GM12873 (cell line): ENCODE results near the gene TEC.
A peak's percentile ranks its signal among the peaks of the same experiment; 100 is the strongest.

Experiments used
- TF ChIP-seq, protein P1 (sequence below): IDR thresholded peaks from 2 replicates; pipeline ENCODE4 v1.5.1; 2012; ENCODE audit warnings: low read depth, mild to moderate bottlenecking, moderate library complexity, low read length, control low read depth; ENCODE audit not compliant: insufficient read depth; ENCODE audit errors: missing control alignments

TEC gene

DNA sequence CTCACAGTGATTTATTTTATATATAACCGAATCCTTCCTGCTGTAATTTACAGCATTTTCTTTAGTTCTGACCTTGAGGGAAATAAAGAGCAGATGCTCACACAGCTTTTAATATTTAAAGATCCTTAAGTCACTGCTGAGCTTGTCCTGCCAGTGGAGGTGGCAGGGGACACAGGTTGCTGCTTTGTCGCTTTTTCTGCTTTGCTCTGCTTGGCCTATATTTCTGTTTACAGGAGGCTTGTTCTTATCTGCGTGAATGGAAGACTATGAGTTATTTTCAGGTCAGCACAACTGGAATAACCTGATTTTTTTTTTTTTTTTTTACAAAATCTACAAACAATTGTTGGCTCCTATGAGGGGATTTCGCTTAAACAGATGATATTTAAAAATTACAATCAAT is 137.9 kb downstream of the TEC start:
- TF ChIP-seq, protein P1, sequence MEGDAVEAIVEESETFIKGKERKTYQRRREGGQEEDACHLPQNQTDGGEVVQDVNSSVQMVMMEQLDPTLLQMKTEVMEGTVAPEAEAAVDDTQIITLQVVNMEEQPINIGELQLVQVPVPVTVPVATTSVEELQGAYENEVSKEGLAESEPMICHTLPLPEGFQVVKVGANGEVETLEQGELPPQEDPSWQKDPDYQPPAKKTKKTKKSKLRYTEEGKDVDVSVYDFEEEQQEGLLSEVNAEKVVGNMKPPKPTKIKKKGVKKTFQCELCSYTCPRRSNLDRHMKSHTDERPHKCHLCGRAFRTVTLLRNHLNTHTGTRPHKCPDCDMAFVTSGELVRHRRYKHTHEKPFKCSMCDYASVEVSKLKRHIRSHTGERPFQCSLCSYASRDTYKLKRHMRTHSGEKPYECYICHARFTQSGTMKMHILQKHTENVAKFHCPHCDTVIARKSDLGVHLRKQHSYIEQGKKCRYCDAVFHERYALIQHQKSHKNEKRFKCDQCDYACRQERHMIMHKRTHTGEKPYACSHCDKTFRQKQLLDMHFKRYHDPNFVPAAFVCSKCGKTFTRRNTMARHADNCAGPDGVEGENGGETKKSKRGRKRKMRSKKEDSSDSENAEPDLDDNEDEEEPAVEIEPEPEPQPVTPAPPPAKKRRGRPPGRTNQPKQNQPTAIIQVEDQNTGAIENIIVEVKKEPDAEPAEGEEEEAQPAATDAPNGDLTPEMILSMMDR: no peak

DNA sequence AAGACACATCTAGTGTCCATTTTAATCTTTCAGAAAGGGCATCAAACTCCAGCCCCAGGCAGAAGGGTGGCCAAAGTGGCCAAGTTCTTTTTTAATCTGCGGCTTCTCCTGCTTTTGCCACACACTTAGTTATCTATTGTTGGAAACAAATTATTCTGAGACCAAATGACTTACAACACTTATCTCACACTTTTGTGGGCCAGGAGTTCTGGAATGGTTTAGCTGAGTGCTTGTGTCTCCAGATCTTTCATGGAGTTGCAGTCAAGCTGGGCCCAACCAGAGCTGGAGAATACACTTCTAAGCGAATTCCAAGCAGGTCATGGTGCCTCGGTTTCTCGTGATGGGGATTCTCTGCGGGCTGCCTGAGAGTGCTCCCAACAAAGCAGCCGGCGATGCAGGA is 139.5 kb downstream of the TEC start:
- TF ChIP-seq, protein P1: no peak

DNA sequence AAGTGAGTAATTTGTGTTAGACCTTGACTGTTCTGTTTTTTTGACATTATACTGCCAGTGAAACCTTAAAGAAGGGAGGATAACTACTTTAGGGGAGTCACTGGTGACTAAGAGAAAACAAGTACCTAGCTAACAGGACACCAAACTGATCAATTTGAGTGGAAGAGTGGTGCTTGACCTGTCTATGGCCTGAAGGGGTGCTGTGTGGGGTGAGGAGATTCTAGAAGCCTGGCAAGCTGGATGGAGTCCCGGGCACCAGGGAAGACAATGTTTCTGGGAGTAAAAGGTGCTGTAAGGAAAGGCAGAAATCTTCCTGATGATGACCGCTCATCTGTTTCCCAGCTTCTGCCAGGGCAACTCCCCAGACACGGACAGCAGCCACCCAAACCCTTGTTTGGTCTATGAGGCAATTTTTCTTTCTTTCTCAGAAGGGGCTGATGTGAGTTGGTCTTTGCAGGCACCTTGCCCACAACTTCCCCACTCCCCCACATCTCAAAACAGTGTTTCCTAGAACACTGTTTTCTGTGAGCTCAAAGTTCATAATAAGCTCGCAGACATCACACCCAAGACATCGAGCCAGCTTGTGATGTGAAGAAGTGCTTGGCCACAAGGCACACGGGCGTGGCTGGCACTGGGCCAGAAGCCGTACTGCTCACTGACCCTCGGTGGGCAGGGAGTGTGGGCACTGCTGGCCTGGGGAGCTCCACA is 140.2 kb downstream of the TEC start:
- TF ChIP-seq, protein P1: peak; percentile 44

DNA sequence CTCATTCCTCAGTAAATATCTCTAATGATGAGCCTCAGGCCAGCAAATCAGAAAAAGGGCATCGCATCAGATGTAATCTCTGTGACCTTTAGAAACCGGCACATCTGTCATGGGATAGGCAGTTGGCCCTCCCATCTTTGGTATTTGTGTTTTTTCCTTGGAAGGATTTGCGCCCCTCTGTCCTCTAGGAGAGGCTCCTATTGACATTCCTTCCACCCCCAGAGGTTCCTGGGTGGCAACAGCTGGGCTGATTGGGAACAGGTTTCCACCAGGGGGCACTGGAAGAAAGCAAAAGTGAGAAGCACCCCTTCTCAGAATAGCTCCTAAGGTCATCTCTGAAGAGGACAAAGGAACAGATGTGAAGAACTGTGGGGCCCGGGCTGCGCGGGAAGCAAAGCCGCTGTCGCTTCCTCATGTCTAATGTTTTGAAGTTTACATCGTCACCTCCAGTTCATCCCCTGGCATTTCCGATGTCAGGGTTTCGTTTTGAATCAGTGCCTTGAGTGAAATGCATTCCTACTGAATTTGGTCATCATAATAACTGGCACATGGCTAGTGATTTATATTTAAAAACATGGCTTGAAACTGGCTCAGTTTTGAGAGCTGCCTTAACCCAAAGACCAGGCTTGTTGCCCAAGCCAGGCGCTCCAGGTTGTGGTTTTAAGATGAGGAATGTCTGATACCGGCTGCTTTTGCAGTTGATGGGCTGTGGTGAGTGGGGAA is 141.8 kb downstream of the TEC start:
- TF ChIP-seq, protein P1: peak; percentile 65

DNA sequence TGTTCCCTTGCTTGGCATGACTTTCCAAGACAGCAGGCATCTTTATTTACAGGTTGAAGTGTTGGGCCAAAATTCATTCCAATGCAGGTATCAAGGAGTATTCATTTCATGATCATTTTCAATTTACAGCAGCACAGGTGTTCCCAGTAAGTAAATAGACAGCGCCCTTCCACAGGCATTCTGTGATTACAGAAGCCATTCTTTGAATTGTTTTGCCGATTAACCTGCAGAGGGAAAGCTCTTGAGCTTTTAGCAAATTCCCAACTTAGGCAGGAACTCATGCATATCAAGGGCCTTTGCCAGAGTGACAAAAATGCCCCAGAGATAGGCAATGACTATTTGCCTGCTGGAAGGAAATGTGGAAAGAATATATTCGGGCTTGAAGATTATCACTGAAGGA is 142.4 kb downstream of the TEC start:
- TF ChIP-seq, protein P1: no peak

DNA sequence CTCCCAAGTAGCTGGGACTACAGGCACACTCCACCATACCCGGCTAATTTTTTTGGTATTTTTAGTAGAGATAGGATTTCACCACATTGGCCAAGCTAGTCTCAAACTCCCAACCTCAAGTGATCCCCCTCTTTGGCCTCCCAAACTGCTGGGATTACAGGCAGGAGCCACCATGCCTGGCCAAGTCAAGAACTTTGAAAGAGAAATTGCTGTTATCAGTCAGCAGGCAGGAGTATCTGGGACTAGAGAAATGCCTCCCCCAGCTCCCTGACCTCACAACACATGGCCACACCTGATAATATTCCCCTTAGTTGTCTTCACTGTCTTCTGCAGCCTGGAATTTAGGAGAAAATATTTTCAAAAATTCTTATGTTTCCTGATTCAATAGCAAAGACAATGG is 143.0 kb downstream of the TEC start:
- TF ChIP-seq, protein P1: no peak

DNA sequence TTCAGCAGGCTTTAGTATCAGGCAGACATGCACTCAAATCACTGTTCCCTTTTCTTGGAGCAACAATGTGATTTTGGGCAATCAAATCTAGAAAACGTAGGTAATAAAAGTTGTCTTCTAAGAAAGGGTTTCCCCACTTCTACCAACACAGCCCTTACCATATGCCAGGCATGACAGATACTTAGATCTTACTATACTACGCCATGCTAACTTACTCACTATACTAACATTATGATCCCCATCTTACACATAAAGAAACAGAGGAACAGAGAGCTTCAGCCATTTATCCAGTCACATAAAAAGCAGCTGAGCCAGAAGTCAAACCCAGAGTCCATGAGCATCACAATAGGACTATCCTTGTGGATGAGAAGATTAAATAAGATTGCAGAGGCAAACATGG is 144.8 kb downstream of the TEC start:
- TF ChIP-seq, protein P1: no peak
